Fibroblast of skin of left quadriceps (primary cell): ENCODE data around the gene PCAT7.

Experiments
- DNase-seq, 2 experiments: peaks; one replicate each; pipeline ENCODE4 v3.0.0-alpha.2; 2013; ENCODE audit warnings: low read depth in 2 of 2

Gene PCAT7

DNA sequence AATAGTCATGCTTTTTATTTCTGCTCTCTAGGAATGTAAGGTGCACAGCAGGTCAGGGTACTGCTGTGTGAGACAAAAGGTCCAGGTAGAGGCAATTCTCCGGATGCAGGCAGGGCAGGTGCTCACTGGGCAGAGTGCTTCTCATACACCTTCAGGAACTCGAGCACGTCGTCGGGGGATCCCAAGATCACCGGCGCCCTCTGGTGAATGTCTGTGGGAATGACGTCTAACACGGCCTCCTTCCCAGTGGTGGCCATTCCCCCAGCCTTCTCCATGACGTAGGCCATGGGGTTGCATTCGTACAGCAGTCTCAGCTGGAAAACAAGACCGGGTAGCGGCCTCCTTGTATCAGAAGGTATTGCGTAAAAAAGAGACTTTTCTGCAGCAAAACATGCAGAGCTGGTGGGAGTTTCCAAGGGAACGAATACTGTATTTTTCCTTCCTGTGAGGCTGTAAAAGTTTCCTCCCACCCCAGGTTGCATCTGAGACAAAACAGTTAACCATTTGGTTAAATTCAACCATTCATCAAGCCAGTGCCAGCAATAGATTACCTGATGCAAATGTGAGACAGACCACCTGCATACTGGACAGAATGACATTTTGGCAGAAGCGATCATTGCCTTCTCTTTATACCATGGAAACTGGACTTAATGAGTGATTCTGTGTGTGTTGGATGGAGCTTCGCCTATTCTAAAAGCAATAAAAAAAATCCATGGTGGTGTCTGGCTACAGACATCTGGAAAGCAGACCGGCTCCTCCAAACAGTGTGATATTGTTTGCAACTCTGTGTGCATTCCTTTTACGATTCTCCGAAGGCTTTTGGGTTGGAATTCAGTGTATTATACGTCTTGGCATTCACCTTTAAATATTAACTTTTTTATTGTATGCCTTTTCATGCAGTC, 48.6 kb downstream of the PCAT7 start:
- peak; percentile 15 to 29 for DNase-seq

- DNase-seq, result no peak
Observed at GRCh38 chr9:94606646-94607422, 52.0 kb downstream of the PCAT7 start.

- no peak for DNase-seq
Observed at GRCh38 chr9:94607423-94607691, 52.5 kb downstream of the PCAT7 start.

- no peak for DNase-seq
Observed at GRCh38 chr9:94610181-94610606, 55.3 kb downstream of the PCAT7 start.

GRCh38 chr9:94611638-94612068, 56.8 kb downstream of the PCAT7 start:
- DNase-seq, result no peak

GRCh38 chr9:94612071-94612470, 57.2 kb downstream of the PCAT7 start:
- DNase-seq, result no peak

GRCh38 chr9:94613003-94613402, 58.1 kb downstream of the PCAT7 start:
- DNase-seq, result no peak

- no peak for DNase-seq
Observed at GRCh38 chr9:94619026-94619425, 64.1 kb downstream of the PCAT7 start.
